Stimulated activated CD8-positive, alpha-beta memory T cell treated with anti-CD3 and anti-CD28 coated beads, Interleukin-7, amount 100 ng/mL, for 4 hours (primary cell): ENCODE data around the gene SNX9.

ENCODE experiments used
- DNase-seq, 2 donors: peaks; one replicate each; pipeline ENCODE4 v3.0.0-alpha.2; 2020; ENCODE audit warnings: low read depth in 2 of 2

Gene SNX9

GRCh38 chr6:157978021-157978783 lies 155.2 kb downstream of the SNX9 start:
- DNase-seq: no peak

DNA sequence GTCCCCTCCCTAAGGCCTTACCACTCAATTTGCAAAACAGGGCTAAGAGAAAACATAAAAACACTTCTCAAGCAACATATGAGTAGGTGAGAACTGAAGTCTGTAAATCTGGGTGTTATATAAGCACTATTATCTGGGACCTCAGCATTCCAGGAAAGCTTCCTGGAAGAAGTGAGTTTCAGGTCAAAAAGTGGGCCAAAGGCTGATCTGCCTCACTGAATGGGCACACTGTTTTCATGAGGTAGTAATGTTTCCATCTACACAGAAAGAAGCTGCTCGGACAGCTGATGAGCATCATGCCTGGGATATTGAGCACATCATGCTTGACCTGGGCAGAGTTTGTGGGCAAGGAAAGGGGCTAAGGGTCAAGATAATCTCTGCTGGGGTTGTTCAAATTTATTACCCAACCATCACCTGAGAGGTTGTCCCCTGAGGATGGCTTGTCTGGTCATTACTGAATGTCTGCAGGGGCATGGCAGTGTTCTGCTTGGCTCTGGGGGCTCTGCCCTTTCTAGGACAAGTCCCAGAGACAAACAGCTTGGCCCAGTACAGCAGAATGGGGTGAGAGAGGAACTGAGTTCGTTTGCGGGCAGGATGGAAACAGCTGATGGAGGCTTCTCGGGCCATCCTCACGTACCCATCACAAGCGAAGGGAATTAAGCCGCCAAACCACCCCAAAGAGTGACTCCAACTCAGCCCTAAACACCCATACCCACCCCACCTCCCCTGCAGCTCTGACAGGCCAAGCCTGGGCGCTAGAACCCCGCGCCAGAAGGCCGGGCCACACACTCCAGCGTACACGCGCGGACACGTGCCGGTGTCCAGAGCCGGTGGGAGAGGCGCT lies 157.5 kb downstream of the SNX9 start:
- DNase-seq: no peak

- no peak for DNase-seq
These were observed 158.0 kb downstream of the SNX9 start for GRCh38 chr6:157981132-157981394.

- DNase-seq: peak; percentile 71 to 82
These were observed 158.5 kb downstream of the SNX9 start, which contains the start of gene SYNJ2 for GRCh38 chr6:157981395-157982101. Gene SYNJ2, plus strand, starts transcription at chr6:157981863. Its CDS starts 99 bp downstream, at chr6:157981962.

GRCh38 chr6:157982102-157982562 lies 159.1 kb downstream of the SNX9 start:
- no peak for DNase-seq

- DNase-seq: no peak
These were observed 159.7 kb downstream of the SNX9 start for GRCh38 chr6:157982563-157983405.

DNA sequence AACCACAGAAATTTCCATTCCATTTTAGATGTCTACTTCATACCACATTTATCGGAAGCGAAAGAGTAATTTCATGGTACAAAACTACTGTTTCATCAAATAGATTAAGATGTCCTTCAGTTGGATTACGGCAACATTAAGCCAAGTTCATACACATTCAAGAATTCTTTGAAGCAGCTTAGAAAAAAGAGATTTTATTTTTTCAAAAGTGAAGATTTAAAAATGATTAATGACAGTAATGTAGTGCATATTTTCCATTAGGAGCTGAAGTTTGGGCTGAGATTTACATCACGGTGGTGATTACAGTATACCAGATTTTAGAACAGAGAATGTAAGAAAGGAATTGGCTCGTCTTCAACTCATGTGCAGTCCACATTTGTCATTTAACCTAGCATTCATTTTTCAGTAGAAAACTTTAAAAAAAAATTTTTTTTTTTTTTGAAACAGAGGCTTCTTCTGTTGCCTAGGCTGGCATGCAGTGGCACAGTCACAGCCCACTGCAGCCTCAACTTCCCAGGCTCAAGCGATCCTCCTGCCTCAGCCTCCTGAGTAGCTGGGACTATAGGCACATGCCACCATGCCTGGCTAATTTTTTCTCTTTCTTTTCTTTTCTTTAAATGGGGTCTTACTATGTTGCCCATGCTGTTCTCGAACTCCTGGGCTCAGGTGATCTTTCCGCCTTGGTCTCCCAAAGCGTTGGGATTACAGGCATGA lies 160.5 kb downstream of the SNX9 start:
- no peak for DNase-seq

GRCh38 chr6:157984128-157984527 lies 161.1 kb downstream of the SNX9 start:
- no peak for DNase-seq

- no peak for DNase-seq
These were observed 161.7 kb downstream of the SNX9 start for GRCh38 chr6:157984686-157985225.

- no peak for DNase-seq
These were observed 162.5 kb downstream of the SNX9 start for GRCh38 chr6:157985378-157986155.

GRCh38 chr6:157987788-157988699 lies 165.0 kb downstream of the SNX9 start:
- no peak for DNase-seq

DNA sequence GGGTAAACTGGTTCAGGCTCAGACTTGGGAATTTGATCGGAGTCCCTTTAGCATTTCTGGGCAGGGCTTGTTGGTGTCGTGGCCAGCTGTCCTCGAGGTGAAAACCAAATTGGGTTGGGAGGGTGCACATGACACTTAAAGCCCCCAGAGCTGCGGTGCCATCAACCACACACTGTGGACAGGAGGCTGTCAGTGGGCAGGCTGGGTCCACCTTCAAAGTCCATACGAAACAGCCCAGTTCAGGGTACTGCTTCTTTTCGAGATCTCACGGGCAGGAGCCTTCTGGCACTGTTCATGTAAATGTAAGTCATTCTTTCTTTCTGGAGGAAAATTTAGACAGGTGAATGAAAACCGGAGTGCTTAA lies 165.6 kb downstream of the SNX9 start:
- no peak for DNase-seq

- DNase-seq: no peak
These were observed 166.7 kb downstream of the SNX9 start for GRCh38 chr6:157989541-157990289.

GRCh38 chr6:157990321-157991066 lies 167.4 kb downstream of the SNX9 start:
- DNase-seq: peak; percentile 27 to 36

- no peak for DNase-seq
These were observed 168.0 kb downstream of the SNX9 start for GRCh38 chr6:157991067-157991432.

GRCh38 chr6:157993076-157993475 lies 170.0 kb downstream of the SNX9 start:
- no peak for DNase-seq

- no peak for DNase-seq
These were observed 171.2 kb downstream of the SNX9 start for GRCh38 chr6:157994125-157994795.
